Endodermal cell (in vitro differentiated cells): ENCODE results near the gene AGTPBP1. TPM values are rescaled to one million over a fixed set of nuclear protein-coding genes. Genes with fewer than 3 reads are reported as not detected.

Experiments
- DNase-seq: peaks from one replicate; pipeline ENCODE4 v3.0.0-alpha.2; 2017
- H3K27ac ChIP-seq: 2 replicates; pipeline ENCODE4 v1.5.1; 2013; ENCODE audit warnings: mild to moderate bottlenecking, low read depth, low read length, moderate library complexity
- H3K27me3 ChIP-seq: 2 replicates; pipeline ENCODE4 v1.6.1; 2013; ENCODE audit warnings: mild to moderate bottlenecking, low read length, moderate library complexity; ENCODE audit not compliant: insufficient read depth, control insufficient read depth, poor library complexity, severe bottlenecking
- H3K36me3 ChIP-seq: 2 replicates; pipeline ENCODE4 v1.7.0; 2013; ENCODE audit warnings: mild to moderate bottlenecking, low read length, moderate library complexity; ENCODE audit not compliant: control insufficient read depth, insufficient read depth
- H3K4me1 ChIP-seq: one replicate; pipeline ENCODE4 v1.7.0; 2013; ENCODE audit warnings: low read length; ENCODE audit not compliant: control insufficient read depth, insufficient read depth
- H3K4me3 ChIP-seq: 2 replicates; pipeline ENCODE4 v1.5.1; 2013; ENCODE audit warnings: mild to moderate bottlenecking, low read length, moderate library complexity
- H3K9ac ChIP-seq: 2 replicates; pipeline ENCODE4 v1.6.1; 2013; ENCODE audit warnings: mild to moderate bottlenecking, low read length, moderate library complexity; ENCODE audit not compliant: poor library complexity, severe bottlenecking; ENCODE audit errors: extremely low read depth
- H3K9me3 ChIP-seq: 2 replicates; pipeline ENCODE4 v1.6.1; 2013; ENCODE audit warnings: mild to moderate bottlenecking, low read length, moderate library complexity; ENCODE audit not compliant: control insufficient read depth
- H3K27ac Mint-ChIP-seq: 2 replicates; pipeline ENCODE4 v1.8.0; 2020; ENCODE audit warnings: mixed read lengths
- H3K27me3 Mint-ChIP-seq: 2 replicates; pipeline ENCODE4 v1.8.0; 2021; ENCODE audit warnings: mild to moderate bottlenecking, mixed read lengths; ENCODE audit not compliant: insufficient read depth
- H3K36me3 Mint-ChIP-seq: 2 replicates; pipeline ENCODE4 v1.8.0; 2020; ENCODE audit warnings: low read depth, mixed read lengths
- H3K4me1 Mint-ChIP-seq: 2 replicates; pipeline ENCODE4 v1.8.0; 2020; ENCODE audit warnings: mixed read lengths
- H3K4me3 Mint-ChIP-seq: 2 replicates; pipeline ENCODE4 v1.8.0; 2020; ENCODE audit warnings: mild to moderate bottlenecking, moderate library complexity, mixed read lengths
- H3K9me3 Mint-ChIP-seq: 2 replicates; pipeline ENCODE4 v1.8.0; 2020; ENCODE audit warnings: mild to moderate bottlenecking, mixed read lengths
- WGBS, 2 experiments: methylation state at CpG; one replicate each; pipeline versions ENCODE4 v1.1.5 to v1.1.7; 2013; ENCODE audit warnings: missing lambda C conversion rate in 2 of 2, mixed read lengths in 1 of 2; ENCODE audit not compliant: insufficient coverage in 1 of 2, insufficient read length in 1 of 2; 5-methylcytosine and 5-hydroxymethylcytosine counted together
- total RNA-seq, 2 donors: library from RNA; stranded (reverse); fragmentation: NEBNext Ultra II Directional in 1 of 2; extraction: Animal tissue kit (Norgen Biotek cat#: 25700) in 1 of 2; gene quantifications; 2 replicates in 1 of 2; 3 replicates in 1 of 2; pipeline ENCODE4 v1.2.1, GENCODE V29; 2021
- TF ChIP-seq, protein P1 (sequence below): fragments of 200-600 bp; sonication (generic); conservative IDR thresholded peaks from 2 replicates; pipeline ENCODE4 v1.5.0; 2021; ENCODE audit warnings: antibody characterized with exemption, mild to moderate bottlenecking

Gene AGTPBP1
- total RNA-seq, 2 donors from 2014 or later = 45.7 to 54.9 TPM

DNA sequence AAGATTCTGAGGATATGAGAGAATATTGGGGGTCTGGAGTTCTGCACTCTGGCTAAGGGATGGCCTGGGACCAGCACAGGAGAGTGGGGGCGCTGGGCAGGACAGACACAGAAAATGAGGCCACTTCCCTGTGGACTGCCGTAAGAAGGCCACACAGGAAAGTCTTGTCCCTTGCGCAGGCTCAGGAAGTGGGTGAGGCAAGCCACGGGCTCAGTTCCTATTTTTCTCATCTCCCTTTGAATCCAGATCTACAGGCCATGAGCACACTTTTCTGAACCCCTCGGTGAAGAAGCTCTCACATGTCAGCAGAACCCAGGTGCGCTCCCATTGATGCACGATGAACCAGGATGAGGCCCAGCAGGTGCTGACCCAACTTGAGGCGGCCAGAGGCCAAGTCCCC lies 207.4 kb downstream of the AGTPBP1 start:
- Histone ChIP-seq H3K4me3 (no peak overlapping the region), H3K9me3 (no peaks in the 10 kb centered on the region), H3K27me3 (no peaks in the 10 kb centered on the region), H3K27ac (no peak overlapping the region), H3K4me1 (no peaks in the 10 kb centered on the region), H3K9ac (no peak overlapping the region), H3K36me3 (no peaks in the 10 kb centered on the region)
- TF ChIP-seq, protein P1, sequence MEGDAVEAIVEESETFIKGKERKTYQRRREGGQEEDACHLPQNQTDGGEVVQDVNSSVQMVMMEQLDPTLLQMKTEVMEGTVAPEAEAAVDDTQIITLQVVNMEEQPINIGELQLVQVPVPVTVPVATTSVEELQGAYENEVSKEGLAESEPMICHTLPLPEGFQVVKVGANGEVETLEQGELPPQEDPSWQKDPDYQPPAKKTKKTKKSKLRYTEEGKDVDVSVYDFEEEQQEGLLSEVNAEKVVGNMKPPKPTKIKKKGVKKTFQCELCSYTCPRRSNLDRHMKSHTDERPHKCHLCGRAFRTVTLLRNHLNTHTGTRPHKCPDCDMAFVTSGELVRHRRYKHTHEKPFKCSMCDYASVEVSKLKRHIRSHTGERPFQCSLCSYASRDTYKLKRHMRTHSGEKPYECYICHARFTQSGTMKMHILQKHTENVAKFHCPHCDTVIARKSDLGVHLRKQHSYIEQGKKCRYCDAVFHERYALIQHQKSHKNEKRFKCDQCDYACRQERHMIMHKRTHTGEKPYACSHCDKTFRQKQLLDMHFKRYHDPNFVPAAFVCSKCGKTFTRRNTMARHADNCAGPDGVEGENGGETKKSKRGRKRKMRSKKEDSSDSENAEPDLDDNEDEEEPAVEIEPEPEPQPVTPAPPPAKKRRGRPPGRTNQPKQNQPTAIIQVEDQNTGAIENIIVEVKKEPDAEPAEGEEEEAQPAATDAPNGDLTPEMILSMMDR = no peak
- 86 to 93% methylated on average over 3 to 8 of the region's 8 CpGs for WGBS, 2 experiments
- H3K4me1 Mint-ChIP-seq = no peaks in the 10 kb centered on the region
- H3K27me3 Mint-ChIP-seq = no peaks in the 10 kb centered on the region
- H3K27ac Mint-ChIP-seq = no peak overlapping the region
- no peaks in the 10 kb centered on the region for H3K36me3 Mint-ChIP-seq
- no peaks in the 10 kb centered on the region for H3K9me3 Mint-ChIP-seq
- no peak overlapping the region for H3K4me3 Mint-ChIP-seq
- DNase-seq = no peak

DNA sequence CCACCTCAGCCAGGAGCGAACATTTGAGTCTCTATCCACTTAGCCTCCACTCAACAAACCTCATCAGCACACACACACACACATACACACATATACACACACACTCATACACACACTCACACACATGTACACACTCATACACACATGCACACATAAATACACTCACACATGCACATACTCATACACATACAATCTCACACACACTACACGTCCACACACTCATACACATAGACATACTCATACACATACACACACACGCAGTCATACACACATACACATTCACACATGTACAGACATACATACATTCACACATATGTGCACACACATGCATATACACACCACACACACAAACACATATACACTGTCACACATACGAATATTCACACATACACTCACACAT lies 208.2 kb downstream of the AGTPBP1 start:
- WGBS, 2 experiments = 82 to 91% methylated on average over 4 of the region's 4 CpGs
- no peaks in the 10 kb centered on the region for H3K36me3 ChIP-seq
- H3K9me3 ChIP-seq = no peaks in the 10 kb centered on the region
- H3K4me1 ChIP-seq = no peaks in the 10 kb centered on the region
- no peak overlapping the region for H3K9ac ChIP-seq
- Mint-ChIP-seq H3K36me3 (no peaks in the 10 kb centered on the region), H3K27me3 (no peaks in the 10 kb centered on the region), H3K27ac (no peak overlapping the region), H3K4me3 (no peak overlapping the region), H3K4me1 (no peaks in the 10 kb centered on the region), H3K9me3 (no peaks in the 10 kb centered on the region)
- H3K27me3 ChIP-seq = no peaks in the 10 kb centered on the region
- DNase-seq = no peak
- no peak overlapping the region for H3K4me3 ChIP-seq
- TF ChIP-seq, protein P1 = no peak
- H3K27ac ChIP-seq = no peak overlapping the region

DNA sequence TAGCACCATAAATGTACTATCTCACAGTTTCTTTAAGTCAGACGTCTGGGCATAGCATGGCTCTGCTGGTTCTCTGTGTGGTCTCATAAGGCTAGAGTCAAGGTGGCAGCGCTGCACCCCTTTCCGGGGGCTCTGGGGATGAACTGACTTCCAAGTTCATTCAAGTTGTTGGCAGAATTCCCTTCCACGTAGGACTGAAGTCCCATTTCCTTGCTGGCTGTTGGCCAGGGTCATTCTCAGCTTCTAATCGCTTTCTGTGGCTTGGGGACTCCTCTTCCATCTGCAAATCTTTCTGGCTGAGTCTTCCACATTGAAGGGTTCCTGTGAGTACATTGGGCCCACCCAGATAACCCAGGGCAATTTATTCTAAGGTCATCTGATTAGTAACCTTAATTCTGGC lies 211.0 kb downstream of the AGTPBP1 start:
- Mint-ChIP-seq H3K27me3 (peaks cover 6% of the 10 kb centered on the region), H3K27ac (no peak overlapping the region), H3K4me3 (no peak overlapping the region), H3K9me3 (peaks cover 3% of the 10 kb centered on the region), H3K4me1 (peaks cover 10% of the 10 kb centered on the region), H3K36me3 (no peaks in the 10 kb centered on the region)
- Histone ChIP-seq H3K4me3 (no peak overlapping the region), H3K27ac (no peak overlapping the region), H3K9me3 (peaks cover 8% of the 10 kb centered on the region), H3K9ac (no peak overlapping the region), H3K36me3 (no peaks in the 10 kb centered on the region), H3K4me1 (no peaks in the 10 kb centered on the region), H3K27me3 (no peaks in the 10 kb centered on the region)
- 92 to 98% methylated on average over 5 of the region's 5 CpGs for WGBS, 2 experiments
- TF ChIP-seq, protein P1 = no peak
- no peak for DNase-seq
